K562 (cell line): ENCODE results near the gene SMCO1. TPM values are rescaled to one million over a fixed set of nuclear protein-coding genes. Genes with fewer than 3 reads are reported as not detected.

Experiments
- CBFA2T2 ChIP-seq: fragments of 450-650 bp; conservative IDR thresholded peaks from 2 replicates; pipeline ENCODE4 v1.6.1; 2017; ENCODE audit warnings: mild to moderate bottlenecking
- CREB5 ChIP-seq: fragments of 250-450 bp; sonication (Bioruptor Pico); IDR thresholded peaks from 2 replicates; pipeline ENCODE4 v1.5.0; 2020; ENCODE audit warnings: mild to moderate bottlenecking
- LEF1 ChIP-seq: fragments of 450-650 bp; IDR thresholded peaks from 2 replicates; pipeline ENCODE4 v1.6.1; 2016; ENCODE audit warnings: mild to moderate bottlenecking
- PML ChIP-seq: IDR thresholded peaks from 2 replicates; pipeline ENCODE4 v1.6.1; 2012; ENCODE audit warnings: low read length, inconsistent platforms
- PREB ChIP-seq: sonication (generic); formaldehyde crosslinking; IDR thresholded peaks from 2 replicates; pipeline ENCODE4 v1.8.1; 2023; ENCODE audit warnings: mild to moderate bottlenecking, missing genetic modification reagents
- TCF3 ChIP-seq: sonication (generic); formaldehyde crosslinking; IDR thresholded peaks from 2 replicates; pipeline ENCODE4 v1.4.0; 2020; ENCODE audit warnings: mild to moderate bottlenecking, missing genetic modification reagents
- TRIM25 ChIP-seq: fragments of 450-650 bp; IDR thresholded peaks from 2 replicates; pipeline ENCODE4 v1.7.0; 2016; ENCODE audit warnings: borderline replicate concordance
- polyA plus RNA-seq, 8 experiments: library from polyadenylated mRNA; depleted of rRNA in 4 of 8; stranded (reverse) in 5 of 8; unstranded in 3 of 8; fragments of >200 nt; fragmentation: Nextera tagmentation in 2 of 8; fragmentation: Illumina TruSeq in 1 of 8; extraction: Ambion mirVana in 2 of 8; extraction: Trizol in 1 of 8; gene quantifications; 2 replicates each; pipeline versions ENCODE4 v1.2.1 to v1.2.3, GENCODE V29; 2011 to 2014; ENCODE audit warnings: inconsistent platforms in 1 of 8, missing spikeins in 1 of 8
- total RNA-seq, 7 experiments: library from RNA; depleted of rRNA in 6 of 7; stranded (reverse); fragments of >200 nt in 6 of 7; fragmentation: Illumina TruSeq in 2 of 7; extraction: Trizol in 2 of 7; gene quantifications; 2 replicates each; pipeline versions ENCODE4 v1.2.1 to v1.2.3, GENCODE V29; 2011 to 2021; ENCODE audit warnings: low replicate concordance in 1 of 7
- TF ChIP-seq, protein P1 (sequence below): sonication (generic); formaldehyde crosslinking; IDR thresholded peaks from 2 replicates; pipeline ENCODE4 v1.5.0; 2020; ENCODE audit warnings: missing genetic modification reagents
- TF ChIP-seq, protein P2 (sequence below): fragments of 250-450 bp; sonication (Bioruptor Pico); IDR thresholded peaks from 2 replicates; pipeline ENCODE4 v1.5.0; 2022; ENCODE audit warnings: mild to moderate bottlenecking
- TF ChIP-seq, protein P3 (sequence below), 2 experiments: IDR thresholded peaks in 1 of 2; conservative IDR thresholded peaks in 1 of 2; 2 replicates each; pipeline ENCODE4 v1.6.1; 2016; ENCODE audit warnings: low read depth in 2 of 2, mild to moderate bottlenecking in 1 of 2, missing compliant biosample characterization in 1 of 2, missing genetic modification characterization in 1 of 2, moderate library complexity in 1 of 2

The SMCO1 gene
- total and polyA plus RNA-seq, 9 of the 15 experiments (the other 6 are each of a cell fraction or from before 2014, with no cell fraction given): 0.05 to 0.35 (median 0.12) TPM; not detected in 5

- TF ChIP-seq, protein P1, sequence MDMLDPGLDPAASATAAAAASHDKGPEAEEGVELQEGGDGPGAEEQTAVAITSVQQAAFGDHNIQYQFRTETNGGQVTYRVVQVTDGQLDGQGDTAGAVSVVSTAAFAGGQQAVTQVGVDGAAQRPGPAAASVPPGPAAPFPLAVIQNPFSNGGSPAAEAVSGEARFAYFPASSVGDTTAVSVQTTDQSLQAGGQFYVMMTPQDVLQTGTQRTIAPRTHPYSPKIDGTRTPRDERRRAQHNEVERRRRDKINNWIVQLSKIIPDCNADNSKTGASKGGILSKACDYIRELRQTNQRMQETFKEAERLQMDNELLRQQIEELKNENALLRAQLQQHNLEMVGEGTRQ (CRISPR knock-in tag): no peak
- no peak for TF ChIP-seq CREB5
- no peak for TF ChIP-seq PREB (CRISPR knock-in tag)
- TF ChIP-seq, protein P2, sequence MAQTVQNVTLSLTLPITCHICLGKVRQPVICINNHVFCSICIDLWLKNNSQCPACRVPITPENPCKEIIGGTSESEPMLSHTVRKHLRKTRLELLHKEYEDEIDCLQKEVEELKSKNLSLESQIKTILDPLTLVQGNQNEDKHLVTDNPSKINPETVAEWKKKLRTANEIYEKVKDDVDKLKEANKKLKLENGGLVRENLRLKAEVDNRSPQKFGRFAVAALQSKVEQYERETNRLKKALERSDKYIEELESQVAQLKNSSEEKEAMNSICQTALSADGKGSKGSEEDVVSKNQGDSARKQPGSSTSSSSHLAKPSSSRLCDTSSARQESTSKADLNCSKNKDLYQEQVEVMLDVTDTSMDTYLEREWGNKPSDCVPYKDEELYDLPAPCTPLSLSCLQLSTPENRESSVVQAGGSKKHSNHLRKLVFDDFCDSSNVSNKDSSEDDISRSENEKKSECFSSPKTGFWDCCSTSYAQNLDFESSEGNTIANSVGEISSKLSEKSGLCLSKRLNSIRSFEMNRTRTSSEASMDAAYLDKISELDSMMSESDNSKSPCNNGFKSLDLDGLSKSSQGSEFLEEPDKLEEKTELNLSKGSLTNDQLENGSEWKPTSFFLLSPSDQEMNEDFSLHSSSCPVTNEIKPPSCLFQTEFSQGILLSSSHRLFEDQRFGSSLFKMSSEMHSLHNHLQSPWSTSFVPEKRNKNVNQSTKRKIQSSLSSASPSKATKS (CRISPR knock-in tag): no peak
- TF ChIP-seq LEF1: 0 out of 2 replicates have a peak, but pooled peaks have one; percentile 17
- TF ChIP-seq PML: peak; percentile 77; the same call in 1 of the 2 replicates
- TF ChIP-seq, protein P3, sequence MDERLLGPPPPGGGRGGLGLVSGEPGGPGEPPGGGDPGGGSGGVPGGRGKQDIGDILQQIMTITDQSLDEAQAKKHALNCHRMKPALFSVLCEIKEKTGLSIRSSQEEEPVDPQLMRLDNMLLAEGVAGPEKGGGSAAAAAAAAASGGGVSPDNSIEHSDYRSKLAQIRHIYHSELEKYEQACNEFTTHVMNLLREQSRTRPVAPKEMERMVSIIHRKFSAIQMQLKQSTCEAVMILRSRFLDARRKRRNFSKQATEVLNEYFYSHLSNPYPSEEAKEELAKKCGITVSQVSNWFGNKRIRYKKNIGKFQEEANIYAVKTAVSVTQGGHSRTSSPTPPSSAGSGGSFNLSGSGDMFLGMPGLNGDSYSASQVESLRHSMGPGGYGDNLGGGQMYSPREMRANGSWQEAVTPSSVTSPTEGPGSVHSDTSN (CRISPR knock-in tag; IDR thresholded peaks at IDR 0.05; ENCODE audit: low read depth): no peak
- TF ChIP-seq, protein P3 (tag; conservative IDR thresholded peaks at IDR 0.05; ENCODE audit: low read depth): no peak
- TF ChIP-seq CBFA2T2: peak; percentile 35; the same call in 1 of the 2 replicates
- TF ChIP-seq TCF3 (CRISPR knock-in tag): peak; percentile 64
- no peak for TF ChIP-seq TRIM25
Observed at GRCh38 chr3:196503196-196504076, 11.7 kb downstream of the SMCO1 start, which contains the start of gene RNF168 (continued).
